Measurements from ENCODE around the gene RIPOR2. TPM values are rescaled to one million over a fixed set of nuclear protein-coding genes. Genes with fewer than 3 reads are reported as not detected.

Gene RIPOR2
- total RNA-seq, 1 donor from 2014 or later: 9.4 TPM

DNA sequence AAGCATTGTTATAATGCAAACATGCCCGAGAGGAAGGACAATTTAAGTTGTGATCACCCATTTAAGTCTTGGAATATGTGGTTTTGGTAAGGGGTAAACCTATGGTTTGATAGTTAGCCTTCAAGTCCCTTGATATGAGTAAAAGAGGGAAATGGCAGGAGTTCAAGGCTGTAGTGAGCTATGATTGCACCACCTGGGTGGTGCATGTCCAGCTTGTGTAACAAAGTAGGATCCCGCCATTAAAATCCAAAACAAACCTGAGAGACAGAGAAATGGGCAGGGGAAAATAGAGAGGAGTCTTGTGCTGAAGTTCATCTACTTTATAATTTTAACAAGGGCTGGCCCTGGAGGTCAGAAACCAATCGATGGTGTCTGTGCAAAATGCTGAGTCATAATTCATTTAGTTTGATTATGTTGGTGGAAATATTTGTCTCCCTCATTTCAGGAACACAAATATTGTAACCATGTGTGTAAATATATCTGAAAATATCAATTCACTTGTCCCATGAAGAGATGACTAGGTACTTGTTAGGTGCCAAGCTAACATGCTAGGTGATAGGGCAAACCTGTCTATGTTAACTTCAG lies 113.8 kb downstream of the RIPOR2 start:
- no peaks in the 10 kb centered on the region for H3K4me1 Mint-ChIP-seq (ENCODE audit: low read depth)
- H3K4me3 Mint-ChIP-seq (ENCODE audit: low read depth): no peak overlapping the region
- no peak overlapping the region for H3K27ac Mint-ChIP-seq
- DNase-seq (ENCODE audit: low spot score): no peak
- peaks cover 50% of the 10 kb centered on the region for H3K36me3 Mint-ChIP-seq (ENCODE audit: low read depth)
- H3K9me3 Mint-ChIP-seq: no peaks in the 10 kb centered on the region
- intact Hi-C loops (cut with micrococcal nuclease): no loop called here
- no peaks in the 10 kb centered on the region for H3K27me3 Mint-ChIP-seq (ENCODE audit: low read depth)

DNA sequence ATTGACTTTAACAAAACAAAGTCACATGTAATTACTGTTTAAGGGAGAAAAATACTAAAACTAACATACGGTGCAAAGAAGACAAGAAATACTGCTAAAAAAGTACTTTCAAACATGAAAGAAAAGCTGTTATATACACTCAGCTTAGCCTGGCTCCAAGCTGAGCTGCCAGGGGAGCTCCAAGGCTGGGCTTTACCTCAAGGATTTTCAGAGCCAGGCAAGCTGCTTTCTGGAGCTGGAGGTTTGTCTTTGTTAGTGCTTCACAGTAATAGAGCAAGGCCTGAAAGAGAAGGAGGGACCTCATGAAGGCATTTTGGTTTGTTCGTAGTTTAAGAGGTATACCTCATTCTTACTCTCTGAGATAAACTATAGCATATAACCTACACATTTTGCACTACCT lies 117.4 kb downstream of the RIPOR2 start:
- no peak overlapping the region for H3K4me3 Mint-ChIP-seq (ENCODE audit: low read depth)
- H3K9me3 Mint-ChIP-seq: no peaks in the 10 kb centered on the region
- no peak for DNase-seq (ENCODE audit: low spot score)
- peaks cover 29% of the 10 kb centered on the region for H3K36me3 Mint-ChIP-seq (ENCODE audit: low read depth)
- no peak overlapping the region for H3K27ac Mint-ChIP-seq
- intact Hi-C loops (cut with micrococcal nuclease): no loop called here
- H3K4me1 Mint-ChIP-seq (ENCODE audit: low read depth): no peaks in the 10 kb centered on the region
- no peaks in the 10 kb centered on the region for H3K27me3 Mint-ChIP-seq (ENCODE audit: low read depth)

DNA sequence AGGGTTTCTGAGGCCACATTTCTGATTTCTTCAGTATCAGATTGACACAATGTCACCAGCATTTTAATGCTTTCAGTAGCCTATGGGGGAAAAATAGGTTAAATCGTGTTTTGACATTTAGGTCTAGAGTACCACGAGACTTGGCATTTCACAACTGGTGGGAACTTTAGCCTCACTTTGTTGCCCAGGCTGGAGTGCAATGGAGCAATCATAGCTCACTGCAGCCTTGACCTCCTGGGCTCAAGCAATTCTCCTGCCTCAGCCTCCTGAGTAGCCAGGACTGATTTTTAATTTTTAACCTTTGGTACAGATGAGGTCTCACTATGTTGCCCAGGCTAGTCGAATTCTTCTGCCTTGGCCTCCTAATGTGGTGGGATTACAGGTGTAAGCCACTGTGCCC lies 126.0 kb downstream of the RIPOR2 start:
- Mint-ChIP-seq H3K9me3 (no peaks in the 10 kb centered on the region), H3K27me3 (ENCODE audit: low read depth) (no peaks in the 10 kb centered on the region), H3K4me3 (ENCODE audit: low read depth) (no peak overlapping the region), H3K36me3 (ENCODE audit: low read depth) (peaks cover 34% of the 10 kb centered on the region), H3K4me1 (ENCODE audit: low read depth) (no peaks in the 10 kb centered on the region), H3K27ac (no peak overlapping the region)
- DNase-seq (ENCODE audit: low spot score): no peak
- intact Hi-C loops (cut with micrococcal nuclease): no loop called here

DNA sequence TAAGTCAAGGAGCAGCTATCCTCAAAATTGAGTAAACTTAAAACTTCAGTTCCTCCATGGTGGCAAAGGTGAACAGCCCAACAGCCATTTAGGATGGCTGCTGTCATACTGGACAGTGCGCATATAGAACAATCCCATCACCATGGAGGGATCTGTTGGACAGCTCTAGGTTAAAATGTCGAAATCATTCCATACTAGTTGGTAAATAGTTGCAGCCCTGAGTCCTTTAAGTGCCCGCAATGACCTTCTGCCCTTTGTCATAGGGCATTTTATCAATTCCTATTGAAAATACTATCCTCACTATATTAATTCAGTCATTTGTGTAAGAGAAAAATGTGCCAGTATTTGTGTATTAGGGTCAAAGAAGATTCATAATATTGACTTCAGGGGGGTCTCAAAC lies 128.2 kb downstream of the RIPOR2 start:
- H3K27me3 Mint-ChIP-seq (ENCODE audit: low read depth): no peaks in the 10 kb centered on the region
- peaks cover 36% of the 10 kb centered on the region for H3K36me3 Mint-ChIP-seq (ENCODE audit: low read depth)
- no peaks in the 10 kb centered on the region for H3K9me3 Mint-ChIP-seq
- H3K27ac Mint-ChIP-seq: no peak overlapping the region
- H3K4me1 Mint-ChIP-seq (ENCODE audit: low read depth): no peaks in the 10 kb centered on the region
- no peak overlapping the region for H3K4me3 Mint-ChIP-seq (ENCODE audit: low read depth)
- intact Hi-C loops (cut with micrococcal nuclease): no loop called here
- DNase-seq (ENCODE audit: low spot score): no peak

DNA sequence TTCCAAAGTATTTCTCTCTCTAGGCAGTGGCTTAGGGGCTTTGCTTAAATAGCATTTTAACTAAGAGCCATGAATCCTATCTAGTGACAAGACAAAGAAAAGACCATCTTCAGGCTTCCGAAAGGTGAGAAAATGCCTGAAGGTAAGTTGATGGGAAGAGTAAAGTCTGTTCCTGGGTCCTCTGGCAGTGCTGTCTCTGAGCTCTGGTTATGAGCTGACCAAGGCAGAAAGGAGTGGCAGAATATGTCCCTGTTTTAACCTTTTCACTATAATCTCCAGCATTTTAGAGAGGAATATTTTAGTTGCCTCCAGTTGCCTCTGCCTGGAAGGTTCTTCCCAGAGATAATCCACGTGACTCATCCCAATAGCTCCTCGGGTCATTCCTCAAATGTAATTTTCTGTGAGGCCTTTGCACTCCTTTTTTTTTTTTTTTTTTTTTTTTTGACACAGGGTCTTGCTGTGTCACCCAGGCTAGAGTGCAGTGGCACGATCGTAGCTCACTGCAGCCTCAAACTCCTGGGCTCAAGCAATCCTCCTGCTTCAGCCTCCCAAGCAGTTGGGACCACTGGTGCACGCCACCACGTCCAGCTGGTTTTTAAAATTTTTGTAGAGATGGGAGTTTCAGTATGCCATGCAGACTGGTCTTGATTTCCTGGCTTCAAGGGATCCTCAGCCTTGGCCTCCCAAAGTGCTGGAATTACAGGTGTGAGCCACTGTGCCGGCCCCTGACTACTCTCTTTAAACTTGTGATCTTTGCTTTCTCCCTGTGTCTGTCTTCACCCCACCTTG lies 133.3 kb downstream of the RIPOR2 start:
- peaks cover 9% of the 10 kb centered on the region for H3K4me1 Mint-ChIP-seq (ENCODE audit: low read depth)
- no peaks in the 10 kb centered on the region for H3K27me3 Mint-ChIP-seq (ENCODE audit: low read depth)
- intact Hi-C loops (cut with micrococcal nuclease): no loop called here
- peaks cover 20% of the 10 kb centered on the region for H3K36me3 Mint-ChIP-seq (ENCODE audit: low read depth)
- H3K27ac Mint-ChIP-seq: no peak overlapping the region
- H3K4me3 Mint-ChIP-seq (ENCODE audit: low read depth): no peak overlapping the region
- no peaks in the 10 kb centered on the region for H3K9me3 Mint-ChIP-seq
- no peak for DNase-seq (ENCODE audit: low spot score)

DNA sequence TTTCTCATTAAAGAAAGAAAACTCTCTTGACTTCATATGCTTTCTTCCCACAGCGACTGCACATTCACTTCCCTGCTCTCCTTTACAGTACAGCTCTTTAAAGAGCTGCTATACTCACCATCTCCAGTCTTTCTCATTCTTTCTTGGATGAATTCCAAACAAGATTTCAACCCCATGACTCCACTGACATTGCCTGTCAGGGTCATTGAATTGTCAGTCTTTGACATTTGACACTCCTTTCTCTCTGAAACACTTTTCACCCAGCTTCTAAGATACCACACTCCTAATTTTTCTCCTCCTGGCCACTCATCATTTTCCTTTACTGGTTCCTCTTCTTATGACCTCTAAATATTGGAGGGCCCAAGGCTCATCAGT lies 136.2 kb downstream of the RIPOR2 start:
- intact Hi-C loops (cut with micrococcal nuclease): no loop called here
- peaks cover 14% of the 10 kb centered on the region for H3K4me1 Mint-ChIP-seq (ENCODE audit: low read depth)
- no peak overlapping the region for H3K4me3 Mint-ChIP-seq (ENCODE audit: low read depth)
- no peaks in the 10 kb centered on the region for H3K27me3 Mint-ChIP-seq (ENCODE audit: low read depth)
- peaks cover 3% of the 10 kb centered on the region for H3K36me3 Mint-ChIP-seq (ENCODE audit: low read depth)
- no peak overlapping the region for H3K27ac Mint-ChIP-seq
- H3K9me3 Mint-ChIP-seq: no peaks in the 10 kb centered on the region
- DNase-seq (ENCODE audit: low spot score): no peak

DNA sequence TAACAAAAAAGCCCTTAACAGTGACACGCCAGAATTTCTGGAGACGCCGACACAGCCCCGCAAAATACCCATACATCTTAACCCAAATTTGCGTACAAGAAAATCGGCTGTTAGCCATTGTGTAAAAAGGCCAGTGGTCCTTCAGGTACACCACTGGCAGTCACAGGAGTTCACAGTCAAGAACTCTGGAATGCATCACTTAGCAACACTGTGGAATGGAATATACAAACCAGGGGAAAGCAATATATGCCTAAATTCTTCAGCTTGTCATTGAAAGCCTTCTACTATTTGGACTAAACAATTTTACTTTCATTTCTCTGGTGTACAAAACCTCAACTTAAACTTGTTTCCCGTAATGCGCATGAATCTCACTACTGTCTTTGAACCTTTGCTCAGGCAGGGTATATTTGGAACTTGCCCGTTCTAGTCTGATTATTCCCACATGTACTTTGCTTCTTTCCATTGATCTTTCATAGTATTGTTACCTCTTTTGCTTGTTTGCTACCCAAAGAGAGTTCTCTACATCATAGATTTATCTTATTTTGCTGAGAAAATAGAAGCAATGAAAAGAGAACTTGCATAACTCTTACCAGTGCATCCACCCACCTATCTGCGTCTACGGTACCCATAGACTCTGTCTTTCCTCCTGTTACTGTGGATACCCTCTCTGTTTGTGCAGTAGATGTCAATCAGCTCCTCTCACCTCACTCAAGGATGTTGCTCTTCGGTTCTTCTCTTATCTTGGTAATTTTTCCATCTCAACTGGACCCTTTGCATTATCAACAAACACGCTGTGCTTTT lies 136.8 kb downstream of the RIPOR2 start, which contains the start of gene ARMH2:
Gene ARMH2 (minus strand): TSS at position 178 of the 801 bp plus-strand sequence. CDS start 60 bp downstream, at position 118.
- no peak for DNase-seq (ENCODE audit: low spot score)
- no peak within 1 kb of the TSS for H3K27ac Mint-ChIP-seq
- H3K4me3 Mint-ChIP-seq (ENCODE audit: low read depth): no peak within 1 kb of the TSS
- H3K9me3 Mint-ChIP-seq: no peaks in the 10 kb centered on the region
- no peaks in the 10 kb centered on the region for H3K27me3 Mint-ChIP-seq (ENCODE audit: low read depth)
- H3K4me1 Mint-ChIP-seq (ENCODE audit: low read depth): peaks cover 14% of the 10 kb centered on the region
- intact Hi-C loops (cut with micrococcal nuclease): no loop called here
- H3K36me3 Mint-ChIP-seq (ENCODE audit: low read depth): peaks cover 3% of the 10 kb centered on the region

DNA sequence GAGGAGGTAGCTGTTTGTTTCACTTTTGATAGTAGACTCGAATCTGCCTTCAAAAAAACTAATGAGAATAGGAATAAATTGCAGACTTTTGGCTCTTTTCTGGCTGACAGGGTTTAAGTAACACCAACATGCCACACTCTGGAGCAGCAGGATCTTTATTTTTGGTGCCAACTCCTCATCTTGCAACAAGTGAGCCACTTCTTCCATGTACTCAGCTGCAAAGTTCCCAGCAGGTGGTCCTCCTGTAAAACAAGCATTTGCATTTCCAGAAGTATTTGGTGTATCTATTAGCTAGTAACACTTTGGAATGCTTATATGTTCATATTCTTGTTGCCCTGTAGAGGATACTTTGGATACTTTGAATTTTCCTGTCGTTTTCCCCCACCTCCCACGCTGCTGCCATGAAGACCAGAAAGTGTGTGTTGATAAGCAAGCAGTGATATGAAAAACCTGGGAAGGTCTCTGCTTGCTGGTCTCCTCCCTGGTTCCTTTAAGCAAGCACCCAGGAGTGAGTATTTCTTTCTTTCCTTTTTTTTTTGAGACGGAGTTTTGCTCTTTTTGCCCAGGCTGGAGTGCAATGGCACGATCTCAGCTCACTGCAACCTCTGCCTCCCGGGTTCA lies 138.1 kb downstream of the RIPOR2 start:
- Mint-ChIP-seq H3K4me1 (ENCODE audit: low read depth) (peaks cover 14% of the 10 kb centered on the region), H3K36me3 (ENCODE audit: low read depth) (peaks cover 3% of the 10 kb centered on the region), H3K27me3 (ENCODE audit: low read depth) (no peaks in the 10 kb centered on the region), H3K27ac (no peak overlapping the region), H3K9me3 (no peaks in the 10 kb centered on the region), H3K4me3 (ENCODE audit: low read depth) (no peak overlapping the region)
- DNase-seq (ENCODE audit: low spot score): no peak
- intact Hi-C loops (cut with micrococcal nuclease): no loop called here

DNA sequence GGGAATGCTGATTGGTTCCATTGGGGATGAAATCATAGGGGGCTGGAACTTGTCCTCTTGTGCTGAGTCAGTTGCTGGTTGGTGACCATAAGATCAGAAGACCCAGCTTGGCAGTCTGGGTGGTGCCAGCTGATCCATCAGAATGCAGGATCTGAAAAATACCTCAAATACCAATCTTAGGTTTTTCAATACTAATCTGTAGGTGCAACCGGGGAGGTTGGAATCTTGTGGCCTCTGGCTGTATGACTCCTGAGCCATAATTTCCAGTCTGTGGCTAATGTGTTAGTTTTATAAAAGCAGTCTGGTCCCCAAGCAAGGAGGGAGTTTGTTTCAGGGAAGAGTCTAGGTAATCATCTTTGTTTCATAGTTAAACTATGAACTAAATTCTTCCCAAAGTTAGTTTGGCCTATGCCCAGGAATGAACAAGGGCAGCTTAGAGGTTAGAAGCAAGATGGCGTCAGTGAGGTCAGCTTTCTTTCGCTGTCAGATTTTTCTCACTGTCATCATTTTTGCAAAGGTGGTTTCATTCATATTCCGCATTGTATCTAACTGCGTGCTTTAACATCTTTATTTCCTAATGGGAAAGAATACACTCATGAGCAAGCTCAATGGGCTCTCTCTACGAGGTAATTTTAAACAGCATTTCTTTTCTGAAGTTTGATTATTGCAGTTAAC lies 139.0 kb downstream of the RIPOR2 start:
- no peak for DNase-seq (ENCODE audit: low spot score)
- H3K27me3 Mint-ChIP-seq (ENCODE audit: low read depth): no peaks in the 10 kb centered on the region
- H3K4me3 Mint-ChIP-seq (ENCODE audit: low read depth): no peak overlapping the region
- peaks cover 14% of the 10 kb centered on the region for H3K4me1 Mint-ChIP-seq (ENCODE audit: low read depth)
- intact Hi-C loops (cut with micrococcal nuclease): no loop called here
- no peaks in the 10 kb centered on the region for H3K9me3 Mint-ChIP-seq
- H3K27ac Mint-ChIP-seq: no peak overlapping the region
- peaks cover 3% of the 10 kb centered on the region for H3K36me3 Mint-ChIP-seq (ENCODE audit: low read depth)

DNA sequence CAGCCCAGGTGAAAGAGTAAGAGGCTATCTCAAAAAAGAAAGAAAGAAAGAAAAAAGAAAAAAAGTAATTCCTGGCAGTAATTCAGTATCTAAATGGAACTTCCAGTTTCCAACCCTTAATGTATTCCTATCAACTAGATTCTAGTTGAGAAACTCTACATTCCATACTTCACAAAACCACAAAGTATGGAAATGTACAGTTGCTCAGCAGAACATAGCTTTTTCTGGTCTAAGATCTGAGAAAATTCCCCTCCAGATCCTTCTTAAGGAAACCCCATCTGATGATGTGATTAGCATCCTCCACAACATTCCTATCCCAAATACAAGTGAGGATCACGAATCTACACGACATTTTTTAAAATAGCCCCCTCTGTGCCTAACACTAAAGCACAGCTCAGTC lies 140.7 kb downstream of the RIPOR2 start:
- no peak overlapping the region for H3K27ac Mint-ChIP-seq
- intact Hi-C loops (cut with micrococcal nuclease): no loop called here
- no peaks in the 10 kb centered on the region for H3K9me3 Mint-ChIP-seq
- DNase-seq (ENCODE audit: low spot score): no peak
- no peaks in the 10 kb centered on the region for H3K36me3 Mint-ChIP-seq (ENCODE audit: low read depth)
- H3K27me3 Mint-ChIP-seq (ENCODE audit: low read depth): no peaks in the 10 kb centered on the region
- no peak overlapping the region for H3K4me3 Mint-ChIP-seq (ENCODE audit: low read depth)
- peaks cover 14% of the 10 kb centered on the region for H3K4me1 Mint-ChIP-seq (ENCODE audit: low read depth)

DNA sequence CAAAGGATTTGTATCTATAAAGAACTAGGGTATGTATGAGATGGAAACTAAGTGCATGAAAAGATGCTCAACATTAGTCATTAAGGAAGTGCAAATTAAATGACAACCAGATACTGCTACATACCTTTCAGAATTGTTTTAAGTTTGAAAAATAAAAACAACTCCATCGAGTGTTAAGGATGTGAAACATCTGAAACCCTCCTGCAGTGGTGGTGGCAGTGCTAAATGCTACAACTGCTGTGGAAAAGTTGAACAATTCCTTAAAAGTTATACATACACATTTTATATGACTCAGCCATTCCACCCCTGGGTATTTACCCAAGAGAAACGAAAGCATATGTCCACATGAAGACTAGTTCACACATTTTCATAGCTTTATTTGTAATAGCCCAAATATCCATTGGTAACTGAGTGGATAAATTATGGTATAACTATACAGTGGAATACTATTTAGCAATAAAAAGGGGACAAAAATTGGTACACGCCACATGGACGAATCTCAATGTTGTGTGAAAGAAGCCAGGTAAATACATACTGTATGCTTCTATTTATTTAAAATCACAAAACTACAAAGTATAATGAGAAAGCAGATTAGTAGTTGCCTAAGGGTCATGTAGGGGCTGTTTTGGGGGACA lies 147.6 kb downstream of the RIPOR2 start:
- intact Hi-C loops (cut with micrococcal nuclease): no loop called here

DNA sequence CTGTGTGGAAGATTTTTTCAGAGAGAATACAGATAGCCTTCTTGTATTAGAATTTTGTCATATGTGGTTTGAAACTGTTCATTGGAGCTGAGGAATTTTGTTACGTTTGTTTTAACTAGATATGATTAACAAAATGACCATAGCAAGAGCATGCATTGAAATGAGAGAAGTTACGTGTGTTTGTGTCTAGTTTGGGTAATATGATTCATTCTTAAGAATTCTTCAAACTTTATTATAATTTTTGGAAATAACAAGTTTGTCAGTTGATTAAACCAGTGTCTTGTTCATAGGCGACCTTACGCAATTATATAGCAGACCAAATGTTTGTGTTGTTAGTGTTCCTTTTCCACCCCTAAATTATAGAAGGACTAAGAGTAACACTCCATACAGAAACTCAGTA lies 155.6 kb downstream of the RIPOR2 start:
- H3K27me3 Mint-ChIP-seq (ENCODE audit: low read depth): no peaks in the 10 kb centered on the region
- no peak overlapping the region for H3K27ac Mint-ChIP-seq
- peaks cover 76% of the 10 kb centered on the region for H3K36me3 Mint-ChIP-seq (ENCODE audit: low read depth)
- no peaks in the 10 kb centered on the region for H3K9me3 Mint-ChIP-seq
- DNase-seq (ENCODE audit: low spot score): no peak
- no peak overlapping the region for H3K4me3 Mint-ChIP-seq (ENCODE audit: low read depth)
- peaks cover 35% of the 10 kb centered on the region for H3K4me1 Mint-ChIP-seq (ENCODE audit: low read depth)
- intact Hi-C loops (cut with micrococcal nuclease): no loop called here

More for the DNA sequence above, 147.6 kb downstream of the RIPOR2 start:
- Mint-ChIP-seq H3K36me3 (ENCODE audit: low read depth) (peaks cover 46% of the 10 kb centered on the region), H3K9me3 (no peaks in the 10 kb centered on the region), H3K4me1 (ENCODE audit: low read depth) (peaks cover 10% of the 10 kb centered on the region), H3K4me3 (ENCODE audit: low read depth) (no peak overlapping the region), H3K27ac (peak overlapping the region; percentile 68), H3K27me3 (ENCODE audit: low read depth) (no peaks in the 10 kb centered on the region)
- no peak for DNase-seq (ENCODE audit: low spot score)

Measured in activated T-helper 2 cell treated with anti-CD3 and anti-CD28 coated beads, Interferon-gamma antibody, Interleukin-2, Interleukin-4, amounts not matched to agents 10 μg/mL and 5 μg/mL and 100 μg/mL, durations not matched to agents 14 hours and 24 hours and 36 hours (primary cell).